GM18526 (cell line): ENCODE measurements around the gene UMOD.

Experiments
- POLR2A ChIP-seq: IDR thresholded peaks from 3 replicates; pipeline ENCODE4 v1.6.1; 2011; ENCODE audit not compliant: insufficient read length; ENCODE audit errors: extremely low read depth

The UMOD gene

DNA sequence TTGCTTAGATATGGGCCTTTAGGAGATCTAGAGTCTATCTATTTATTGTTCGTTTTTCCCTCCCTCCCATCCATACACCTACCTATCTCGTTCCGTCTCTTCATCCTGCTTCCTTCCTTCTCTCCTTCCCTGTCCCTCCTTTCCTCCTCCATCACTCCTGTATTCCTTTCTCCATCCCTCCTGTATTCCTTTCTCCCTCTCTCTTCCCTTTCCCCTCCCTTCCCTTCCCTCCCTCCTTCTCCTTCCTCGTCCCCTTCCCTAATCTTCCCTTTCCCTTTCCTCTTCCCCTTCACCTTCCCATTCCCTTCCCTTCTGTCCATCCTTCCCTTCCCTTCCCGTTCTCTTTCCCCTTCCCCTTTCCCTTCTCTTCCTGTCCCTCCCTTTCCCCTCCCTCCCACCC is 35.8 kb downstream of the UMOD start:
- TF ChIP-seq POLR2A = no peak

DNA sequence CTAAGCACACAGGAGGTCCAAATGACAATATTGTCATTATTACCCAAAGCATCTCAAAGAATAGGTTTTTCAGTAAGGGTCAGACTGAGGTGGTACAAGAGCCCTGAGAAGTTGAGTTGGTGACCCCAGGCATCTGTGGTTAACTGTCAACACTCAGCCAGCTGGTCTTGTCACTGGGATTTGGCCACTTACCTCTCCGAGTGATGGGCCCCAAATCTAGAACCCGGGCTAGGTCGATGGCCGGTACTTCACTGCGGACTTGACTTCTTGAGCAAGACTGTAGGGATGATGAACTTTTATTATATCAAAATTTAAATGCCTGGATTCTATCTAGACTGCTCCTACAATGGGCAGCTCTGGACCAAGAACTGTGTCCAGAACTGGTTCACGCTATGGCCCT is 36.8 kb downstream of the UMOD start:
- no peak for TF ChIP-seq POLR2A

DNA sequence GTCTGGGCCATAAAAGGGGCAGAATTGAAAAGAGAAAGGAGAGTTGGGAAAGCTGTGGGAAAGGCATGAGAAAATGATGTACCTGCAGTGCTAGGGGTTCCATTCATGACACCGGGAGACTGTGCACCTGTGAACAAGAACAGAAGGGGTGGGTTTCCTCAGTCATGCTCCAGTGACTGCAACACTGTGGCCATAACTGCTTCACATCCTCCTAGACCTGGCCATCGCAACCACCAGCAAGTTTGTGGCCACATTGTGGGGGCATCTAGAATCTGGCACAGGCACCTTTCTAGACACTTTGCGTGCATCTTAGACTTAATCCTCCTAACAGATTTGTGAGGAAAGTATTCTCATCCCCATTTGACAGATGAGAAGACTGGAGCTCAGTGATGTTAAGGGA is 37.9 kb downstream of the UMOD start:
- TF ChIP-seq POLR2A = no peak

DNA sequence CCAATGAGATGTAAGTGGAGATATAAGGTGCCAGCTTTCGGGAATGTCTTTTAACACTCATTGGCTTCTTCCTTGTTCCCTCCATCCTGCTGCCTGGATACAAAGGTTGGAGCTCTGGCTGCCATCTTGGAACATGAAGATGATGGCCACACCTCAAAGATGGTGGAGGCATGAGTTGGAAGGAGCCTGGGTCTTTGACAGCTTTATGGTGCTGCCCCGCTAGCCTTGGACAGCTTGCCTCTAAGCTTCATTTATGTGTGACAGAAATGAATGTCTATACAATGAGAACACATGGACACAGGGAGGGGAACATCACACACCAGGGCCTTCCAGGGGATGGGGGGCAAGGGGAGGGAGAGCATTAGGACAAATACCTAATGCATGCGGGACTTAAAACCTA is 38.8 kb downstream of the UMOD start:
- no peak for TF ChIP-seq POLR2A

DNA sequence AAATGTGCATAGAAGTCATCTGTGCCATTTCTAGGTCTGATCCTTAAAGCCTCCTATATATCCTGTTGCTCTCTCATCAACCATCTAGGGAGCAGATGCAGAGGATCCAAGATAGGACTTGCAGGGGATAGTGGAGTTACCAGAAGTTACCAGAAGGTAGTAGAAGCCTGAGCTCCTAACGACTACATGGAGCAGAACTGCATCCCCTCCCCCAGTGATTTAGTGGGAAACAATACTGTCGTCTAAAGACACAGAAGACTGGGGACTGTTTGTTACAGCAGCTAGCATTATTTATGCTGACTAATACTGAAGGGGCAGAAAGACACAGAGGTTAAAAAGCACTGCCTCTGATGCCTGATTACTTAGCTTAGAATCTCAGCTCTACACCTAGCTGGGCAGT is 41.0 kb downstream of the UMOD start:
- no peak for TF ChIP-seq POLR2A

DNA sequence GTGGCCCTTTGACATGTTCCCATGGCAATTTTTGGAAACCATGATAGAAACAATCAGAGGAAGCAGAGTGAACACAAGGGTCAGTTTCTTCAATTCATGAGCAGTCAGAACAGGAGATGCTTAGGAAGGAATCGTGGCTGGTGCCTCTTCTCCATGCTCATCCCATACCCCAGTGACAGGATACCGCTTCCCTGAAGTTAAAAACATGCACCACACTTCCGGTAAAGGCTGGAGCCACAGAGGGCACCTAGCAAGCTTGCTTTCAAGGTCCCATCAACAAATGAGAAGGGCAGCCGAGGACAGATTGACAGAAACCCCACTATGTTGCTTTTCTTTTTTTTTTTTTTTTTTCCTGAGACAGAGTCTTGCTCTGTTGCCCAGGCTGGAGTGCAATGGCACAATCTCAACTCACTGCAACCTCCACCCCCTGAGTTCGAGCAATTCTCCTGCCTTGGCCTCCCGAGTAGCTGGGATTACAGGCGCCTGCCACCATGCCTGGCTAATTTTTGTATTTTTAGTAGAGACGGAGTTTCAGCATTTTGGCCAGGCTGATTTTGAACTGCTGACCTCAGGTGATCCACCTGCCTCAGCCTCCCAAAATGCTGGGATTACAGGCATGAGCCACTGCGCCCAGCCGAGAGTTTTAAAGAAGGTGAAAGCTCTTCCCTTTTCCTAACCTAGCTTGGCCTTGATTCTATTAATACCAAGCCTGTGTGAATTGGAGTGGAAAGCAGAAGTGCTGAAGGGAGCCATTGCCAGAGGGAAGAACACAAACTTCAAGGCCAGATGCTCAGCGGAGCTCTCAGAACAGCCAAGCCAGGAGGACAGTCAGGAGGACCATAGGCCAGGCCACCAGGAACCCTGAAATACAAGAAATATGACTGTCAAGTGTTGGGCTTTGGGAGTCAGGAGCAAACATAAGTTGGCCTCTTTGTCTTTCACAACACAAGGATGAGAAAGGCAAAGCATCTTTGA is 41.8 kb downstream of the UMOD start:
- no peak for TF ChIP-seq POLR2A

DNA sequence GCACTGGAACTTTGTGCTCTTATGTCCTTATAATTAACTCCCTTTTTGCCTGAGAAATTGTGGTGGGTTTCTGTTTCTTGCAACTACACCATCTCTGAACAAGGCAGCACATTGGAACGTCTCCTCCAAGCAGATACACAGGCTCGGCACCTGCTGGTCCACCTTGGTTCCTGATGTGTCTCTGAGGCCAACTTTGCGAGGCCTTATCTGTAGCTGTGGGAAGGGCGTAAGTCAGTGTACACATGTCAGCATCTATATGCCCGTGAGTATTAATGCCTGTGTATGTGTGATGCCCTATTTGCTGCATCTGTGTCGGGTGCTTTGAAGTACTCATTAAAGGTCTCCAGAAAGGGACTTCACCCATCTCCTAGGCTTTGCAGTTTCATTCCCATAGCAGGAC is 42.7 kb downstream of the UMOD start:
- TF ChIP-seq POLR2A = no peak

DNA sequence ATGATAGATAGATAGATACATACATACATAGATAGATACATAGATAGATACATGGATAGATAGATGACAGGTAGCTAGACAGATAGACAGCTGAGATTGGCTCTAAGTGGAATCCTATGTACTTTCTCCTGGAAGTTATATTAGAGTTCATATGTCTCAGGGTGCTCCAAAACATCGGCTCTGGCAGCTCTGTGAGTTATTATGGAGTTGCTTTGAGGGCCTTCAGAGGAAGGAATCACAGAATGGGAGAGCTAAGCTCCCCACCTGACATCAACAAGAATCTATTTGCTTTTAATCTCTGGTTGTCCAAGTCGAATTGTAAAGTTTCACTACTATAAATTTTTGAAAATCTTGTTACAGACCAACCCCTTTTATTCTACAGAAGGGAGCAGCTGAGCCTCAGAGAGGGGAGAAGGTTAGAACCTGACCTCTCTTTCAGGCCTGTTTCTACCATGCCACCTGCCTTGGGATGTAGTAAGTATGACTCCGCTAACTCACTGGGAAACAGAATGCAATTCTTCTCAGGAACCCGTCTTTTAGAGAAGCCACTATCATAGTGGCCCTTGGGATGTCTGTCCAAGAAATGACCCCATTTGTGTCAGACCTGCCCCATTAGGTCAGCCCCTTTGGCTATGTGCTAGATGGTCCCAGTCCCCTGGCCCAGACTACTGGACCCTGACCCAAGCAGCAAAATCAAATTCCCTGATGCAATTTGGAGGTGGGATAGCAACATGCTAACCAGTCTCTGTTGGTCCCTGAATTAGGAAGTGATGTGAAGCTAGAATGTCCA is 43.5 kb downstream of the UMOD start:
- TF ChIP-seq POLR2A = no peak

DNA sequence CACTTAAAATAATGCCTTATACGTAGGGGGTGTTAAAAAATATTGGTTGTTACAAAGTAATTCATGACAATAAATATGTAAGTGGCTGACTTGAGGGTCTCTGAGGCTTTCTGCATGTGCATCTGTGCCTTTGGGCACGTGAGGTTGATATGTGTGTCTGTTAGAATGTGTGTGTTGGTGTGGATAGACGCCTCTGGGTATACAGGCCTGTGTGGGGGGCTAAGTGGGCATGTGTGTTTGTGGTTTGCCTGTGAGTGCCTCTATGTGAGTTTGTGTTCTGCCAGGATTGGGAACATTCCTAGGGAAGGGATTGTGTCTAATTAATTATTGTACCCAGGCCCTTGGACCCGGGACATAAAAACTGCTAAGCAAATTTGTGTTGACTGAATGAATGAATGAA is 44.2 kb downstream of the UMOD start:
- TF ChIP-seq POLR2A = no peak

DNA sequence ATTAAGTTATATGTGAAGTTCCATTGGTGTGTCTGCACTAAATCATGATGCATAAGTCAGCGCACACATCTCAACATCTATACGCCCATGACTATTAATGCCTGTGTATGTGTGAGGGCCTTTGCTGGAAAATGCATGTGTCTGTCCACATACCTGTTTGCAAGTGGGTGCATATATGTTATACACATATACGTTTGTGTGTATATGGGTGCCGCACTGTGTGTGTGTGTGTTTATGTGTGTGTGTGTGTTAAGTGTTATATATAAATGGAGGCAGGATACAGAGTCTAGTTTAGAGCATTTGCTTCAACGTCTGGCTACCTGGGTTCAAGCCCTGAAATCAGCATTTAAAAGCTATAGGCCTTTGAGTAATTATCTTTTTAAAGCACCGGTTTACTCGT is 44.7 kb downstream of the UMOD start:
- no peak for TF ChIP-seq POLR2A

DNA sequence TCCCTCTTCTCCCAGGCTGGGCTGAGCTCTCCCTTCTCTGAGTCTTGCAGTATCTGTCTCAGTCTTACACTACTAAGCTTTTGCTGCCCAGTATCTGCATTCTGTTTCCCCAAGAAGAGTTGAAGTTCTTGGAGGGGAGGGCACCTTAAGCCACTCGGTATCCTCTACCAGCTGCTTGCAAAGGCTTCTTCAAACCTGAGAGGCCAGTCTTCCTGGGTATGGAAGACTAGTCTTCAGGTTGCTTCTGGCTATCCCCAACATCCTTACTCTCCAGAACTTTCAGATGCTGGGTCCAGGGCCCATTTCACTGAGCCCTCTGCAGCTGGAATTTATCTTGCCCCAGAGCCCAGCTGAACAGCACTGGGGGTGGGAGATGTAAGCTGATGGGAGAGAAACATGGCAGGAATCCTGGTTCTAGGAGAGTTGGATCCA is 45.3 kb downstream of the UMOD start:
- TF ChIP-seq POLR2A = no peak

DNA sequence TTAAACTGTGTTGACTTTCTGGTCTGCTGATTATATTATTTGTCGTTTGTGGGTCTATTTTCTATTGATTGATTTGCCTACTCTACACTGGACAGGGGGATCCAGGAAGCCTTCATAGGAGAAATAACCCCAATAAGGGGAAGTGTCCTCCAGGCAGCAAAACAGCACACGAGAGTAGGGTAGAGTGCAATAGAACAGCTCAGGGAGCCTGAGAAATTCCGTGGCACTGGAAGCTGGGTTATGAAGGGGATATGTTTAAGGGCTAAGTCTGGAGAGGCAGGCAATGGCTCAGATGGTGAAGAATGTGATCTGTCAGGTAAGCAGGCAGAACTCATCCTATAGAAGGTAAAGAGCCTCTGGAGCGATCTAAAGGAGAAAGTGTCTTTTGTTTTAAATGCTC is 46.1 kb downstream of the UMOD start:
- no peak for TF ChIP-seq POLR2A

DNA sequence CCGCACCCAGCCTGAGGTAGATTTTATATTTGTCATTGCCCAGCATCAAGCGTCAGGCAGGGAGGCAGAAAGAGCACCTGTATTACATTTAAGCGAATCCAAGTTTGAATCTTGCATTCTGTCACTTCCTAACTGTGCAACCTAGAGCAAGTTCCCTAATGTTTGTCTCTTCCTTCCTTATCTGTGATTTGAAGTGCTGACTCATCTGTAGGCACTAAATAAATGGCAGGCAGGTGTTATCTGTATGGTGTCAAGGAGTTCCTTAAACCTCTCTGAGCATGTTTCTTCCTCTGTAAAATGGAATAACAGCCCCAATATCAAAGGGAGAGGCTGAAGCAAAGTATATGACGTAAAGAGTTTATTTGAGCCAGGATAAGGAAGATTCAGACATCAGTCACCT is 49.5 kb downstream of the UMOD start:
- TF ChIP-seq POLR2A = no peak

DNA sequence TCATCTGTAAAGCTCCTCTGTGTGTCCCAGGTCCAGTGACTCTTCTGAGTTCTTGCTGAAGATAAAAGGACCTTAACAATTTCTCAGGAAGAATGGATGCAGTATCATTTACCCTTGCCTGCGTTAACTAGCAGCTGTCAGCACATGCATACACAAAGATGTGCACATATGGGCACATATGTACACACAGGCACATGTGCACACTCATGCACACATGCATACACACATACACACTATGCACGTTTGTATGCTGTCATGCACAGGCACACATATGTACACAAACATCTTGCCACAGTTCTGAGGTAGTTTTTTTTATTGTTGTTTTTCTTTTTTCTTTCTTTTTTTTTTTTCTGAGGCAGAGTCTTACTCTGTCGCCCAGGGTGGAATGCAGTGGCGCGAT is 50.1 kb downstream of the UMOD start:
- no peak for TF ChIP-seq POLR2A

DNA sequence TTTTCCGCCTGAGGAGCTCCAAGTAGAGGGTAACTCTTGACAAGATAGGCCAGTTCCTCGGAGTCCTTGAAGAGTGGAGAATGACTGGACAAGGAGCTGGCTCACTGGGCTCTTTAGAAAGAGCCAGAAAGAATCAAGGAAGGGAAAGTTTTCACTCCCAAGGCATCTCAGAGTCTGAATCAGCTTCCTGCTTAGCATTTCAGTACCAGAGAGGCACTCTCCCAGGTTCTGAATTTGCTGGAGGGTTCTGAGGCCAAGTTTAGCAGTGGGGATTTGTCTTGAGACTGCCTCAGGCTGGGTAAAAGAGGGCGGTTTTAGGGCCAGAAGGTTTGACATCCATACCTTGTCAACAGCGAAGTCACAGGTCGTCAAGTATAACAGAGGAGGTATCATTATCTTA is 50.7 kb downstream of the UMOD start:
- no peak for TF ChIP-seq POLR2A
